SU-DHL-6 (cell line): ENCODE measurements around the gene HSPA2.

Source experiments
- H2AFZ ChIP-seq: fragments of 200-600 bp; sonication (generic); 2 replicates; pipeline ENCODE4 v1.6.1; 2014; ENCODE audit warnings: low read depth, mild to moderate bottlenecking, moderate library complexity, mixed read lengths, antibody characterized with exemption, low read length; ENCODE audit not compliant: severe bottlenecking
- H3F3A ChIP-seq: fragments of 200-600 bp; shearing (Covaris generic); 2 replicates; pipeline ENCODE4 v1.6.0; 2016; ENCODE audit warnings: antibody characterized with exemption, mild to moderate bottlenecking; ENCODE audit not compliant: insufficient read depth
- H3K27ac ChIP-seq: fragments of 200-600 bp; sonication (generic); 2 replicates; pipeline ENCODE4 v1.5.1; 2016; ENCODE audit warnings: low read depth, mild to moderate bottlenecking, low read length, moderate library complexity, mixed read lengths
- H3K27me3 ChIP-seq: fragments of 200-600 bp; sonication (generic), shearing (Covaris generic); 2 replicates; pipeline ENCODE4 v1.6.0; 2014; ENCODE audit warnings: mild to moderate bottlenecking, low read length
- H3K36me3 ChIP-seq: fragments of 200-600 bp; sonication (generic); 2 replicates; pipeline ENCODE4 v1.6.1; 2014; ENCODE audit warnings: mild to moderate bottlenecking, low read length, mixed read lengths
- H3K4me2 ChIP-seq: fragments of 300-600, 200-600 bp; shearing (Covaris generic), sonication (generic); 2 replicates; pipeline ENCODE4 v1.6.0; 2014; ENCODE audit warnings: low read length, low read depth, mild to moderate bottlenecking; ENCODE audit not compliant: poor library complexity, severe bottlenecking
- H3K4me3 ChIP-seq: fragments of 200-600 bp; sonication (generic); 2 replicates; pipeline ENCODE4 v1.5.1; 2014; ENCODE audit warnings: antibody characterized with exemption, low read length, mild to moderate bottlenecking, mixed read lengths; ENCODE audit not compliant: insufficient read depth, poor library complexity, severe bottlenecking
- H3K79me2 ChIP-seq: fragments of 200-600 bp; sonication (generic); 2 replicates; pipeline ENCODE4 v1.6.1; 2014; ENCODE audit warnings: mild to moderate bottlenecking, low read length, moderate library complexity; ENCODE audit not compliant: insufficient read depth
- H3K9ac ChIP-seq: fragments of 200-600 bp; sonication (generic); 2 replicates; pipeline ENCODE4 v1.7.0; 2014; ENCODE audit warnings: mild to moderate bottlenecking, low read length
- H3K9me2 ChIP-seq: fragments of 200-600 bp; sonication (generic); replicated peaks from 2 replicates; pipeline ENCODE4 v1.6.1; 2014; ENCODE audit warnings: low read length; ENCODE audit not compliant: insufficient read depth
- H3K9me3 ChIP-seq: fragments of 200-600 bp; sonication (generic); 2 replicates; pipeline ENCODE4 v1.6.1; 2014; ENCODE audit warnings: low read length, mixed read lengths; ENCODE audit not compliant: insufficient read depth
- H4K20me1 ChIP-seq: fragments of 200-600 bp; sonication (generic); 2 replicates; pipeline ENCODE4 v1.6.1; 2014; ENCODE audit warnings: low read depth, mild to moderate bottlenecking, antibody characterized with exemption, low read length, moderate library complexity, mixed read lengths
- CTCF ChIP-seq: fragments of 200-600 bp; sonication (generic); IDR thresholded peaks from one replicate; pipeline ENCODE4 v1.5.1; 2017; ENCODE audit warnings: antibody characterized with exemption, mild to moderate bottlenecking, low read length, moderate library complexity; ENCODE audit not compliant: insufficient read depth, poor library complexity, severe bottlenecking
- EZH2phosphoT487 ChIP-seq: fragments of 200-600 bp; sonication (generic), shearing (Covaris generic); conservative IDR thresholded peaks from 2 replicates; pipeline ENCODE4 v1.6.1; 2018; ENCODE audit warnings: mild to moderate bottlenecking, antibody characterized with exemption, low read length, moderate library complexity, mixed read lengths

HSPA2 gene

GRCh38 chr14:64501411-64502171, 39.0 kb upstream of the HSPA2 start:
- Histone ChIP-seq H3K9ac (peak overlapping the region; percentile 99), H3K9me3 (no peaks in the 10 kb centered on the region), H3K79me2 (peaks cover 83% of the 10 kb centered on the region), H3K4me3 (peak overlapping the region; percentile 85), H3K9me2 (no peaks in the 10 kb centered on the region), H3K27me3 (no peaks in the 10 kb centered on the region), H3F3A (peaks cover 52% of the 10 kb centered on the region), H2AFZ (no peak overlapping the region), H4K20me1 (0 out of 2 replicates have a peak, but pooled peaks cover 5% of the 10 kb centered on the region), H3K36me3 (peaks cover 18% of the 10 kb centered on the region), H3K4me2 (peak overlapping the region; percentile 76), H3K27ac (peak overlapping the region; percentile 99)
- TF ChIP-seq EZH2phosphoT487: no peak
- no peak for TF ChIP-seq CTCF

GRCh38 chr14:64502456-64502855, 38.1 kb upstream of the HSPA2 start:
- Histone ChIP-seq H3K36me3 (peaks cover 9% of the 10 kb centered on the region), H3K9ac (peak overlapping the region; percentile 99), H3K9me2 (no peaks in the 10 kb centered on the region), H3K4me2 (peak overlapping the region; percentile 76), H4K20me1 (no peaks in the 10 kb centered on the region), H3K79me2 (peaks cover 83% of the 10 kb centered on the region), H3K27ac (peak overlapping the region; percentile 99), H3K4me3 (peak overlapping the region; percentile 85), H3K27me3 (no peaks in the 10 kb centered on the region), H3K9me3 (no peaks in the 10 kb centered on the region), H2AFZ (no peak overlapping the region), H3F3A (peaks cover 56% of the 10 kb centered on the region)
- TF ChIP-seq EZH2phosphoT487: no peak
- TF ChIP-seq CTCF: no peak

- Histone ChIP-seq H3K27ac (peak overlapping the region; percentile 99), H3K9me2 (no peaks in the 10 kb centered on the region), H3F3A (peaks cover 56% of the 10 kb centered on the region), H4K20me1 (peaks cover 3% of the 10 kb centered on the region; the same call in 1 of the 2 replicates), H2AFZ (peak overlapping the region; percentile 27), H3K27me3 (no peaks in the 10 kb centered on the region), H3K9ac (peak overlapping the region; percentile 99), H3K4me3 (peak overlapping the region; percentile 85), H3K79me2 (peaks cover 83% of the 10 kb centered on the region), H3K36me3 (peaks cover 4% of the 10 kb centered on the region), H3K9me3 (no peaks in the 10 kb centered on the region), H3K4me2 (peak overlapping the region; percentile 76)
- TF ChIP-seq EZH2phosphoT487: no peak
- no peak for TF ChIP-seq CTCF
Observed at GRCh38 chr14:64502887-64503433, 37.6 kb upstream of the HSPA2 start.
